ENCODE data around the gene PTPRM. TPM values are rescaled to one million over a fixed set of nuclear protein-coding genes. Genes with fewer than 3 reads are reported as not detected.

Gene PTPRM
- total and polyA plus RNA-seq, 4 donors = 9.2 to 23.0 (median 12.7) TPM

DNA sequence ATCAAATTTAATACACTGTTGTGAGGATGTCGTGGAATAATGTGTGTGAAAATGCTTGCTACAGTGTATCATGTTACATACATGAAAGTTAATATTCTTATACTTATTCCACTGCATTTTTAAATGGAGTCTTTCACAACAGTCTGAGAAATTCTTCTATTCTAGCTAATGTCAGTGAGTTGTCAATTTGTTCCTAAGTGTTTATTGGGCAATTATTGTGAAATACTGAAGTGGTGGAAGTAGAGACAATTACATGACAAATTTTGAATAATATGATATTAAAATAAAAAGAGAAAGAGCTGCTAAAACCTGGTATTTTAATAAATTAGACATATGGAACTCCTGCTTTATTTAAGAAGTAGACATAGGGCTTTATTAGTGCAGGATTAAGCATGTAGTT, 176.1 kb downstream of the PTPRM start:
- H3K4me3 ChIP-seq (ENCODE audit: low read depth in 1 of 3, low read length in 3 of 3) = no peak overlapping the region
- H3K9me3 ChIP-seq (ENCODE audit: control insufficient read depth in 4 of 4, low read length in 3 of 4) = peaks cover 0 to 5% (median 0%) of the 10 kb centered on the region in 4 donors
- TF ChIP-seq REST (IDR thresholded peaks at IDR 0.05) = no peak
- TF ChIP-seq JUND (IDR thresholded peaks at IDR 0.05) = no peak
- TF ChIP-seq RAD21 (IDR thresholded peaks at IDR 0.05) = no peak
- TF ChIP-seq FOXA2 (IDR thresholded peaks at IDR 0.05) = no peak
- 90% methylated on average over 1 of the region's 1 CpG for WGBS
- H3K27me3 ChIP-seq (ENCODE audit: control insufficient read depth in 4 of 4, insufficient read depth in 4 of 4, low read length in 3 of 4) = no peaks in the 10 kb centered on the region
- DNase-seq (ENCODE audit: low spot score) = no peak
- no peaks in the 10 kb centered on the region for H3K4me1 ChIP-seq (ENCODE audit: control insufficient read depth in 4 of 4, insufficient read depth in 4 of 4, low read length in 3 of 4)
- no peak overlapping the region for H3K27ac ChIP-seq (ENCODE audit: low read depth in 1 of 2, low read length in 2 of 2)
- H3K36me3 ChIP-seq (ENCODE audit: control insufficient read depth in 4 of 4, insufficient read depth in 3 of 4, low read depth in 1 of 4, low read length in 3 of 4) = no peaks in the 10 kb centered on the region
- no peak overlapping the region for H3K9ac ChIP-seq (ENCODE audit: low read depth in 1 of 2, low read length in 2 of 2)

- WGBS = 97% methylated on average over 3 of the region's 3 CpGs
- DNase-seq (ENCODE audit: low spot score) = no peak
- Histone ChIP-seq H3K9ac (ENCODE audit: low read depth in 1 of 2, low read length in 2 of 2) (no peak overlapping the region), H3K4me3 (ENCODE audit: low read depth in 1 of 3, low read length in 3 of 3) (no peak overlapping the region), H3K36me3 (ENCODE audit: control insufficient read depth in 4 of 4, insufficient read depth in 3 of 4, low read depth in 1 of 4, low read length in 3 of 4) (no peaks in the 10 kb centered on the region), H3K27me3 (ENCODE audit: control insufficient read depth in 4 of 4, insufficient read depth in 4 of 4, low read length in 3 of 4) (no peaks in the 10 kb centered on the region), H3K9me3 (ENCODE audit: control insufficient read depth in 4 of 4, low read length in 3 of 4) (peaks cover 0 to 5% (median 0%) of the 10 kb centered on the region in 4 donors), H3K27ac (ENCODE audit: low read depth in 1 of 2, low read length in 2 of 2) (no peak overlapping the region), H3K4me1 (ENCODE audit: control insufficient read depth in 4 of 4, insufficient read depth in 4 of 4, low read length in 3 of 4) (no peaks in the 10 kb centered on the region)
- TF ChIP-seq, protein P1, sequence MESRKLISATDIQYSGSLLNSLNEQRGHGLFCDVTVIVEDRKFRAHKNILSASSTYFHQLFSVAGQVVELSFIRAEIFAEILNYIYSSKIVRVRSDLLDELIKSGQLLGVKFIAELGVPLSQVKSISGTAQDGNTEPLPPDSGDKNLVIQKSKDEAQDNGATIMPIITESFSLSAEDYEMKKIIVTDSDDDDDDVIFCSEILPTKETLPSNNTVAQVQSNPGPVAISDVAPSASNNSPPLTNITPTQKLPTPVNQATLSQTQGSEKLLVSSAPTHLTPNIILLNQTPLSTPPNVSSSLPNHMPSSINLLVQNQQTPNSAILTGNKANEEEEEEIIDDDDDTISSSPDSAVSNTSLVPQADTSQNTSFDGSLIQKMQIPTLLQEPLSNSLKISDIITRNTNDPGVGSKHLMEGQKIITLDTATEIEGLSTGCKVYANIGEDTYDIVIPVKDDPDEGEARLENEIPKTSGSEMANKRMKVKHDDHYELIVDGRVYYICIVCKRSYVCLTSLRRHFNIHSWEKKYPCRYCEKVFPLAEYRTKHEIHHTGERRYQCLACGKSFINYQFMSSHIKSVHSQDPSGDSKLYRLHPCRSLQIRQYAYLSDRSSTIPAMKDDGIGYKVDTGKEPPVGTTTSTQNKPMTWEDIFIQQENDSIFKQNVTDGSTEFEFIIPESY (IDR thresholded peaks at IDR 0.05) = no peak
- no peak for TF ChIP-seq FOXA2 (IDR thresholded peaks at IDR 0.05)
- no peak for TF ChIP-seq GABPA (IDR thresholded peaks at IDR 0.05 in 1 of 2, conservative IDR thresholded peaks at IDR 0.05 in 1 of 2)
- TF ChIP-seq, protein P2, sequence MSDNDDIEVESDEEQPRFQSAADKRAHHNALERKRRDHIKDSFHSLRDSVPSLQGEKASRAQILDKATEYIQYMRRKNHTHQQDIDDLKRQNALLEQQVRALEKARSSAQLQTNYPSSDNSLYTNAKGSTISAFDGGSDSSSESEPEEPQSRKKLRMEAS (IDR thresholded peaks at IDR 0.05) = no peak
- no peak for TF ChIP-seq TAF1 (conservative IDR thresholded peaks at IDR 0.05)
- no peak for TF ChIP-seq REST (IDR thresholded peaks at IDR 0.05)
- TF ChIP-seq EGR1 (IDR thresholded peaks at IDR 0.05; ENCODE audit: low read depth in 2 of 2) = no peak
- no peak for TF ChIP-seq HNF4A (conservative IDR thresholded peaks at IDR 0.05)
- TF ChIP-seq, protein P3, sequence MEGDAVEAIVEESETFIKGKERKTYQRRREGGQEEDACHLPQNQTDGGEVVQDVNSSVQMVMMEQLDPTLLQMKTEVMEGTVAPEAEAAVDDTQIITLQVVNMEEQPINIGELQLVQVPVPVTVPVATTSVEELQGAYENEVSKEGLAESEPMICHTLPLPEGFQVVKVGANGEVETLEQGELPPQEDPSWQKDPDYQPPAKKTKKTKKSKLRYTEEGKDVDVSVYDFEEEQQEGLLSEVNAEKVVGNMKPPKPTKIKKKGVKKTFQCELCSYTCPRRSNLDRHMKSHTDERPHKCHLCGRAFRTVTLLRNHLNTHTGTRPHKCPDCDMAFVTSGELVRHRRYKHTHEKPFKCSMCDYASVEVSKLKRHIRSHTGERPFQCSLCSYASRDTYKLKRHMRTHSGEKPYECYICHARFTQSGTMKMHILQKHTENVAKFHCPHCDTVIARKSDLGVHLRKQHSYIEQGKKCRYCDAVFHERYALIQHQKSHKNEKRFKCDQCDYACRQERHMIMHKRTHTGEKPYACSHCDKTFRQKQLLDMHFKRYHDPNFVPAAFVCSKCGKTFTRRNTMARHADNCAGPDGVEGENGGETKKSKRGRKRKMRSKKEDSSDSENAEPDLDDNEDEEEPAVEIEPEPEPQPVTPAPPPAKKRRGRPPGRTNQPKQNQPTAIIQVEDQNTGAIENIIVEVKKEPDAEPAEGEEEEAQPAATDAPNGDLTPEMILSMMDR (IDR thresholded peaks at IDR 0.05; ENCODE audit: low read depth, low read length, missing input control) = no peak
- no peak for TF ChIP-seq RXRA (IDR thresholded peaks at IDR 0.05)
- no peak for TF ChIP-seq NR2F2 (IDR thresholded peaks at IDR 0.05)
- no peak for TF ChIP-seq FOXA1 (IDR thresholded peaks at IDR 0.05)
- TF ChIP-seq SP1 (IDR thresholded peaks at IDR 0.05) = no peak
- TF ChIP-seq YY1 (IDR thresholded peaks at IDR 0.05) = no peak
- TF ChIP-seq, protein P4, sequence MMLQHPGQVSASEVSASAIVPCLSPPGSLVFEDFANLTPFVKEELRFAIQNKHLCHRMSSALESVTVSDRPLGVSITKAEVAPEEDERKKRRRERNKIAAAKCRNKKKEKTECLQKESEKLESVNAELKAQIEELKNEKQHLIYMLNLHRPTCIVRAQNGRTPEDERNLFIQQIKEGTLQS (IDR thresholded peaks at IDR 0.05) = no peak
- no peak for TF ChIP-seq JUND (IDR thresholded peaks at IDR 0.05)
- no peak for TF ChIP-seq RAD21 (IDR thresholded peaks at IDR 0.05)
- no peak for TF ChIP-seq HNF4G (IDR thresholded peaks at IDR 0.05)
Measured at GRCh38 chr18:7746106-7746505, 179.0 kb downstream of the PTPRM start.
